Measurements from ENCODE around the gene SYNDIG1L. TPM values are rescaled to one million over a fixed set of nuclear protein-coding genes. Genes with fewer than 3 reads are reported as not detected.

SYNDIG1L gene
- total and polyA plus RNA-seq, 2 of the 8 experiments (the other 6 are each of a cell fraction or from before 2014, with no cell fraction given): 3.0 to 3.2 TPM

DNA sequence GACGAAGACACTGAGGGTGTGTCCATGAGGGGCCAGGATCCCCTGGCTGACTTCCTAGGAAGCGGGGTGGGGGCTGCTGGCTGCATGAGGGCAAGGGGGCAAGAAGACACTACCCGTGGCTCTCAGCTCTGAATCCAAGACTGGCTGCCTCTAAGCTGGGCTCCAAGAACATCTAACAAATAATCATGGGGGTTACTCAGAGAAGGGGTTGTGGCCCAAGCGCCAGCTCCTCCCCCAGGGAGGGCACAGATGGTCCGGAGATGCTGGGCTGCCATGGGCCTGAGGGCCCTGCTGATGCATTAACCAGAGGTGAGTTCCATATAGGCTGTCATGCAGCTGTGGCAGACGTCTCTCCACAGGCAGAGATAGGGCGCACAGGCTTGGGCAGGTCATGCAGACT lies 14.3 kb downstream of the SYNDIG1L start:
- TF ChIP-seq KDM4A (IDR thresholded peaks at IDR 0.05; ENCODE audit: low read depth, low read length, severe bottlenecking): no peak
- TF ChIP-seq CBX5 (IDR thresholded peaks at IDR 0.05; ENCODE audit: low read depth, low read length): no peak
- TF ChIP-seq SP2 (IDR thresholded peaks at IDR 0.05; ENCODE audit: low read length): no peak
- TF ChIP-seq RBBP5 (IDR thresholded peaks at IDR 0.05; ENCODE audit: borderline replicate concordance, low read depth, low read length): no peak
- TF ChIP-seq PHF8 (conservative IDR thresholded peaks at IDR 0.05; ENCODE audit: low read depth, low read length): no peak
- no peak for TF ChIP-seq CBX8 (IDR thresholded peaks at IDR 0.05; ENCODE audit: borderline replicate concordance, low read depth, low read length)
- TF ChIP-seq CEBPB (IDR thresholded peaks at IDR 0.05; ENCODE audit: low read depth, low read length): no peak
- no peak for TF ChIP-seq EP300 (IDR thresholded peaks at IDR 0.05; ENCODE audit: borderline replicate concordance in 1 of 2, low read depth in 2 of 2, low read length in 2 of 2)
- no peak for TF ChIP-seq POLR2A (IDR thresholded peaks at IDR 0.05; ENCODE audit: control extremely low read depth in 1 of 2, low read depth in 2 of 2, low read length in 2 of 2)
- no peak overlapping the region for H3K4ac ChIP-seq (replicated peaks; ENCODE audit: insufficient read length, low read depth, low read length)
- no peak overlapping the region; the same call in 1 of the 2 replicates for H3K18ac ChIP-seq (ENCODE audit: extremely low read depth, low read length)
- H2AFZ ChIP-seq (ENCODE audit: low read length): no peak overlapping the region
- H2BK120ac ChIP-seq (replicated peaks; ENCODE audit: low read depth, low read length): no peak overlapping the region
- H3K79me1 ChIP-seq (ENCODE audit: low read depth, low read length): no peaks in the 10 kb centered on the region; the same call in 1 of the 2 replicates
- no peak overlapping the region for H2BK20ac ChIP-seq (ENCODE audit: low read length)
- no peak overlapping the region for H3K9ac ChIP-seq (replicated peaks in 1 of 4; ENCODE audit: extremely low read depth in 1 of 4, low read depth in 3 of 4, low read length in 3 of 4)
- DNase-seq (ENCODE audit: low read depth in 1 of 2, low spot score in 2 of 2) (no peak), FAIRE-seq (no peak)
- no peak overlapping the region for H3K27ac ChIP-seq (ENCODE audit: low read depth, low read length)
- H3K56ac ChIP-seq (replicated peaks; ENCODE audit: insufficient read length, low read depth, low read length): no peak overlapping the region
- no peaks in the 10 kb centered on the region for H3K79me2 ChIP-seq (ENCODE audit: control insufficient read depth in 1 of 2, insufficient read depth in 2 of 2, low read length in 2 of 2)
- no peaks in the 10 kb centered on the region for H3K27me3 ChIP-seq (replicated peaks in 1 of 4; ENCODE audit: control insufficient read depth in 3 of 4, extremely low read depth in 1 of 4, insufficient read depth in 3 of 4, low read length in 3 of 4)
- no peaks in the 10 kb centered on the region for H3K36me3 ChIP-seq (ENCODE audit: control insufficient read depth in 2 of 4, insufficient read depth in 4 of 4, low read length in 3 of 4)
- no peak overlapping the region for H4K91ac ChIP-seq (replicated peaks; ENCODE audit: insufficient read length, low read length)
- H3K4me1 ChIP-seq (replicated peaks in 1 of 4; ENCODE audit: control insufficient read depth in 3 of 4, insufficient read depth in 4 of 4, low read length in 3 of 4): peaks cover 11 to 24% (median 19%) of the 10 kb centered on the region in 4 experiments
- ChIA-PET CTCF (ENCODE audit: partially characterized antibody) (interaction anchor here (0.9 to 3.1 kb wide), 4 partner anchors 11 to 42 kb away, joined by 3 to 15 read pairs (median 4); no protein-coding TSS in a partner anchor), POLR2A (ENCODE audit: partially characterized antibody) (no interaction called here)
- H3K23ac ChIP-seq (ENCODE audit: insufficient read length): no peak overlapping the region
- no peak overlapping the region for H4K8ac ChIP-seq (ENCODE audit: extremely low read depth, insufficient read depth, low read length)
- WGBS, 2 experiments (ENCODE audit: extremely low coverage in 1 of 2, insufficient coverage in 1 of 2, insufficient read length in 1 of 2, insufficient replicate concordance in 2 of 2, low coverage in 1 of 2, low lambda C conversion rate in 2 of 2, missing lambda C conversion rate in 1 of 2): 96% methylated on average over 7 of the region's 7 CpGs; no CpG with 5 or more reads in 1 of the 2 experiments
- no peaks in the 10 kb centered on the region; the same call in 1 of the 2 replicates for H3K23me2 ChIP-seq (ENCODE audit: low read depth, low read length)
- H4K5ac ChIP-seq (ENCODE audit: insufficient read length, low read depth, low read length): no peak overlapping the region
- no peaks in the 10 kb centered on the region for H4K20me1 ChIP-seq (replicated peaks in 1 of 2; ENCODE audit: control insufficient read depth in 1 of 2, insufficient read depth in 2 of 2, low read length in 2 of 2)
- H2BK5ac ChIP-seq (ENCODE audit: low read depth, low read length): no peak overlapping the region
- no peak overlapping the region for H2AK5ac ChIP-seq (ENCODE audit: low read depth, low read length)
- no peak overlapping the region for H2BK12ac ChIP-seq (ENCODE audit: low read depth, low read length)
- H3K4me2 ChIP-seq (ENCODE audit: insufficient read depth in 1 of 2, low read depth in 2 of 2, low read length in 2 of 2): no peak overlapping the region
- no peak overlapping the region for H3K4me3 ChIP-seq (ENCODE audit: extremely low read depth in 1 of 4, insufficient read depth in 2 of 4, low read depth in 3 of 4, low read length in 4 of 4)
- no peak overlapping the region for H2BK15ac ChIP-seq (ENCODE audit: low read length)
- no peaks in the 10 kb centered on the region for H3K9me3 ChIP-seq (ENCODE audit: insufficient read depth in 2 of 2, low read depth in 1 of 2, low read length in 1 of 2)
- no peak overlapping the region for H3K14ac ChIP-seq (ENCODE audit: insufficient read length)

Data from H1 (cell line).